PC-3 (cell line): ENCODE measurements around the gene ZNF778. TPM values are rescaled to one million over a fixed set of nuclear protein-coding genes. Genes with fewer than 3 reads are reported as not detected.
"Not testable (repeated sequence)": the region's sequence is repeated elsewhere in the genome, so short reads cannot be mapped to it uniquely, and the experiment has no call there.

Experiments
- ATAC-seq: fragments of 200-7000 bp; cut with Tn5 transposase; 2 replicates; pipeline ENCODE4 v1.9.1; 2020; ENCODE audit warnings: mild to moderate bottlenecking, moderate library complexity
- BruUV-seq: library from RNA; stranded (reverse); fragments of 400-500 nt; replicated peaks from 2 replicates; lab custom pipeline; 2021; lab: Mats Ljungman, UMichigan
- CTCF ChIA-PET: fragments of 300-600 bp; sonication (Branson Sonifier 250); formaldehyde crosslinking; loops from one replicate; lab custom pipeline; 2022; ENCODE audit warnings: antibody characterized with exemption; lab: Charles Lee
- POLR2A ChIA-PET: fragments of 300-600 bp; sonication (Branson Sonifier 250); formaldehyde crosslinking; loops from one replicate; lab custom pipeline; 2022; ENCODE audit warnings: antibody characterized with exemption; ENCODE audit not compliant: unreplicated experiment; lab: Charles Lee
- DNase-seq: peaks from one replicate; pipeline ENCODE4 v3.0.0-alpha.2; 2015
- H2AFZ ChIP-seq: fragments of 300-600 bp; sonication (generic); 2 replicates; pipeline ENCODE4 v1.6.0; 2016; ENCODE audit warnings: antibody characterized with exemption, low read length
- H3F3A ChIP-seq: fragments of 300-600 bp; sonication (generic); one replicate; pipeline ENCODE4 v1.6.0; 2017; ENCODE audit warnings: antibody characterized with exemption, low read length, control low read depth, mild to moderate bottlenecking; ENCODE audit not compliant: unreplicated experiment
- H3K27ac ChIP-seq: fragments of 300-600 bp; sonication (generic); 2 replicates; pipeline ENCODE4 v1.5.1; 2016; ENCODE audit warnings: mild to moderate bottlenecking, low read length
- H3K27me3 ChIP-seq: fragments of 300-600 bp; sonication (generic); 2 replicates; pipeline ENCODE4 v1.6.1; 2016; ENCODE audit warnings: low read length, mixed read lengths
- H3K36me3 ChIP-seq: fragments of 300-600 bp; sonication (generic); 2 replicates; pipeline ENCODE4 v1.6.1; 2016; ENCODE audit warnings: low read depth, mixed run types, low read length, mixed read lengths
- H3K4me1 ChIP-seq: fragments of 300-600 bp; sonication (generic); 2 replicates; pipeline ENCODE4 v1.5.1; 2016; ENCODE audit warnings: low read length; ENCODE audit not compliant: insufficient read depth
- H3K4me2 ChIP-seq: fragments of 300-600 bp; sonication (generic); 2 replicates; pipeline ENCODE4 v1.6.0; 2016; ENCODE audit warnings: low read length
- H3K4me3 ChIP-seq: fragments of 300-600 bp; sonication (generic); 2 replicates; pipeline ENCODE4 v1.5.1; 2016; ENCODE audit warnings: mild to moderate bottlenecking, low read length, mixed read lengths
- H3K79me2 ChIP-seq: fragments of 300-600 bp; sonication (generic); 2 replicates; pipeline ENCODE4 v1.6.1; 2017; ENCODE audit warnings: low read length, mixed read lengths
- H3K9ac ChIP-seq: fragments of 300-600 bp; sonication (generic); 2 replicates; pipeline ENCODE4 v1.6.0; 2016; ENCODE audit warnings: mild to moderate bottlenecking, low read length
- H3K9me2 ChIP-seq: fragments of 300-600 bp; sonication (generic); replicated peaks from 2 replicates; pipeline ENCODE4 v1.6.1; 2016; ENCODE audit warnings: mixed run types, low read length, mixed read lengths
- H3K9me3 ChIP-seq: fragments of 300-600 bp; sonication (generic); 2 replicates; pipeline ENCODE4 v1.6.1; 2016; ENCODE audit warnings: low read length, mixed read lengths
- H4K20me1 ChIP-seq: fragments of 300-600 bp; sonication (generic); 2 replicates; pipeline ENCODE4 v1.6.1; 2016; ENCODE audit warnings: low read length, mixed read lengths
- CTCF ChIP-seq: fragments of 300-600 bp; sonication (generic); conservative IDR thresholded peaks from 2 replicates; pipeline ENCODE4 v1.5.1; 2017; ENCODE audit warnings: antibody characterized with exemption, low read depth, mild to moderate bottlenecking, low read length
- EZH2 ChIP-seq: fragments of 300-600 bp; sonication (generic); IDR thresholded peaks from one replicate; pipeline ENCODE4 v1.6.1; 2017; ENCODE audit warnings: antibody characterized with exemption, mild to moderate bottlenecking, low read length; ENCODE audit not compliant: unreplicated experiment
- EZH2phosphoT487 ChIP-seq: fragments of 300-600 bp; sonication (generic); IDR thresholded peaks from 2 replicates; pipeline ENCODE4 v1.6.1; 2018; ENCODE audit warnings: mild to moderate bottlenecking, antibody characterized with exemption, low read length, borderline replicate concordance
- intact Hi-C: fragments of 100-400 bp; cut with micrococcal nuclease; formaldehyde crosslinking; loops from 2 replicates; pipeline ENCODE4 v1.9.0; 2023
- total RNA-seq: library from RNA; depleted of rRNA; stranded (reverse); fragments of >200 nt; gene quantifications from 2 replicates; pipeline ENCODE4 v1.2.3, GENCODE V29; 2014

Gene ZNF778
- total RNA-seq, 1 experiment from 2014 or later: 15.3 TPM

- Histone ChIP-seq H3K4me3 (peak overlapping the region; percentile 73), H3K27me3 (no peaks in the 10 kb centered on the region), H3K79me2 (0 out of 2 replicates have a peak, but pooled peaks cover 3% of the 10 kb centered on the region), H2AFZ (peak overlapping the region; percentile 75), H3K4me1 (no peaks in the 10 kb centered on the region), H3K9me2 (no peaks in the 10 kb centered on the region), H3K27ac (peak overlapping the region; percentile 64), H4K20me1 (no peaks in the 10 kb centered on the region), H3K9me3 (no peaks in the 10 kb centered on the region), H3F3A (no peaks in the 10 kb centered on the region), H3K36me3 (no peaks in the 10 kb centered on the region), H3K4me2 (peak overlapping the region; percentile 93), H3K9ac (peak overlapping the region; percentile 83)
- ATAC-seq: peak; percentile 89
- CTCF ChIA-PET: interaction anchor here (0.8 to 1.0 kb wide), 3 partner anchors 10 to 57 kb away, joined by 3 to 4 read pairs (median 4); no protein-coding TSS in a partner anchor
- POLR2A ChIA-PET: interaction anchor here (0.5 to 0.7 kb wide), 5 partner anchors 12 to 1380 kb away, joined by 3 to 16 read pairs (median 4); no protein-coding TSS in a partner anchor
- TF ChIP-seq CTCF: 0 out of 2 replicates have a peak, but pooled peaks have one; percentile 20
- no peak for TF ChIP-seq EZH2phosphoT487
- BruUV-seq: no TSS peak
- intact Hi-C loops: loop anchor here (1.0 kb wide), 1 partner anchor 23 kb away; no protein-coding TSS in a partner anchor
- DNase-seq: peak; percentile 78
These were observed 29.6 kb downstream of the ZNF778 start for GRCh38 chr16:89246903-89247733.

- H3F3A ChIP-seq, H3K9me2 ChIP-seq, BruUV-seq, H4K20me1 ChIP-seq, H3K79me2 ChIP-seq, H3K4me1 ChIP-seq, H3K27ac ChIP-seq, H3K36me3 ChIP-seq, H3K9me3 ChIP-seq, DNase-seq, H3K27me3 ChIP-seq: not testable (repeated sequence)
- peak; percentile 62 for ATAC-seq
- Histone ChIP-seq H3K4me2 (peak overlapping the region; percentile 74), H3K4me3 (peak overlapping the region; percentile 62), H2AFZ (0 out of 2 replicates have a peak overlapping the region, but pooled peaks have one; percentile 30), H3K9ac (peak overlapping the region; percentile 29; the same call in 1 of the 2 replicates)
- CTCF ChIA-PET: interaction anchor here (0.8 to 1.0 kb wide), 3 partner anchors 10 to 56 kb away, joined by 3 to 4 read pairs (median 4); no protein-coding TSS in a partner anchor
- POLR2A ChIA-PET: interaction anchor here (0.5 to 0.7 kb wide), 4 partner anchors 55 to 167 kb away, joined by 3 to 16 read pairs (median 6); no protein-coding TSS in a partner anchor
- intact Hi-C loops: loop anchor here (1.0 kb wide), 1 partner anchor 23 kb away; no protein-coding TSS in a partner anchor
These were observed 30.2 kb downstream of the ZNF778 start for GRCh38 chr16:89247734-89248075.

- intact Hi-C loops: no loop called here
- no TSS peak for BruUV-seq
- H3K4me3 ChIP-seq: peak overlapping the region; percentile 62
- no peaks in the 10 kb centered on the region for H3K4me1 ChIP-seq
- TF ChIP-seq EZH2phosphoT487: no peak
- no peak for TF ChIP-seq CTCF
- TF ChIP-seq EZH2: no peak
- ATAC-seq: no peak
- peak overlapping the region; percentile 29; the same call in 1 of the 2 replicates for H3K9ac ChIP-seq
- ChIA-PET POLR2A (interaction anchor here (0.5 kb wide), 1 partner anchor 166 kb away, joined by 7 read pairs; no protein-coding TSS in a partner anchor), CTCF (no interaction called here)
- 0 out of 2 replicates have a peak, but pooled peaks cover 3% of the 10 kb centered on the region for H3K79me2 ChIP-seq
- H3K9me2 ChIP-seq: no peaks in the 10 kb centered on the region
- no peaks in the 10 kb centered on the region for H3K27me3 ChIP-seq
- no peaks in the 10 kb centered on the region for H3K36me3 ChIP-seq
- peak overlapping the region; percentile 74 for H3K4me2 ChIP-seq
- H3K9me3 ChIP-seq: no peaks in the 10 kb centered on the region
- no peaks in the 10 kb centered on the region for H3F3A ChIP-seq
- H4K20me1 ChIP-seq: no peaks in the 10 kb centered on the region
- 0 out of 2 replicates have a peak overlapping the region, but pooled peaks have one; percentile 30 for H2AFZ ChIP-seq
- DNase-seq: no peak
- H3K27ac ChIP-seq: no peak overlapping the region
These were observed 30.9 kb downstream of the ZNF778 start for GRCh38 chr16:89248196-89248982.
